ENCODE results near the gene DYNLRB1.
"Not testable (repeated sequence)": the region's sequence is repeated elsewhere in the genome, so short reads cannot be mapped to it uniquely, and the experiment has no call there.

The DYNLRB1 gene

GRCh38 chr20:34512266-34512954 lies 3.8 kb upstream of the DYNLRB1 start:
- no peak for DNase-seq

DNA sequence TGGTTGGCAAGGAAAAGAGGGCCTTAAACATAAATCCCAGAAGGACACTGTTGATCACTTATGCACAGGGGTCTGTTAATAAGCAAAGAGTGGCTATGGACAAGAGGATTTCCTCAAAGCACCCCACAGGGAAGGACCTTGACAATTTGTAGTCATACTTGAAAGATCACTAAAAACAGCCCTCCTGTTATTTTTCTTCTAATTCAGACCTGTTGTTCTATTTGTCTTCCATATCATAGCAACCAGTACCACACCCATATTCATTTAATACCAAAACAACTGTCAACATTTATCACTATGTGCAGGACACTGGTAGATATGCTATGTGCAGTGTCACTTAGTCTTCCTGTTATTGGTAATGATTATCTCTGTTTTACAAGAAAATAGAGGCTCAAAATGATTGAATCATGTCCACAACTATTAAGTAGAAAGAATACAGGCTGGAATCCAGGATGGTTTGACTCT lies 3.2 kb upstream of the DYNLRB1 start:
- DNase-seq = no peak

DNA sequence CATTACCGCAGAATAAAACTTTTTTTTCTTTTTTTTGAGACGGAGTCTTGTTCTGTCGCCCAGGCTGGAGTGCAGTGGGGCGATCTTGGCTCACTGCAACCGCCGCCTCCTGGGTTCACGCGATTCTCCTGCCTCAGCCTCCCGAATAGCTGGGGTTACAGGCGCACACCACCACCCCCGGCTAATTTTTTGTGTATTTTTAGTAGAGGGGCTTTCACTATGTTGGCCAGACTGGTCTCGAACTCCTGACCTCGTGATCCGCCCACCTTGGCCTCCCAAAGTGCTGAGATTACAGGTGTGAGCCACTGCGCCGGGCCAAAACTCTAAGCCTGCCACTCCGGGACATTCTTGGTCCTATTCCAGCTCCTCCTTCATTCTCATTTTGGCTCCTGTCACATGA lies 2.2 kb upstream of the DYNLRB1 start:
- DNase-seq = not testable (repeated sequence)

DNA sequence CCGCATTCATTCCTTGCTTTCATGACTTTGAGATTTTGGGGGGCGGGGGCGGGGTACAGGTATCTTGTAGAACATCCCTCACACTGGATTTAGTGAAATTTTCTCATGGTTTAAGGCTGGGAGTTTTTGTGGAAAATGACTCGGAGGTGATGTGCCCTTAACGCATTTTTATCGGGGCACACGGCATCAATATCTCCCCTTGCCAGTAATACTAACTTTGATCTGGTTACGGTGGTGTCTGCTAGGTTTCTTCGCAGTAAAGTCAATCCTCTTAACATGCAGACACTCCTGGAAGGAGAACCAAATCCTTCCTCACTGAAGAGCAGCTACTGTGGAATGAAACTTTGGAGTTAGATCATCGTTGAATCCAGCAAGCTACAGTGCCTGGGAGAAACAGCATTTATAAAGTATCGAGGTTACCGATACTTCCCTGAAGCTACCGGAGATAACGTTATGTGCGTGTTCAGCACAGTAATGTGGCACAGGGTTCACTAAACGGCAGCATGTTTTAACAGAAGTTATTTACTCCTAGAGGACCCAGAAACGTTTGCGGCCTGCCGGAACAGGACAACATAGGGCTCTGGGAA lies 1.2 kb upstream of the DYNLRB1 start:
- DNase-seq = no peak

DNA sequence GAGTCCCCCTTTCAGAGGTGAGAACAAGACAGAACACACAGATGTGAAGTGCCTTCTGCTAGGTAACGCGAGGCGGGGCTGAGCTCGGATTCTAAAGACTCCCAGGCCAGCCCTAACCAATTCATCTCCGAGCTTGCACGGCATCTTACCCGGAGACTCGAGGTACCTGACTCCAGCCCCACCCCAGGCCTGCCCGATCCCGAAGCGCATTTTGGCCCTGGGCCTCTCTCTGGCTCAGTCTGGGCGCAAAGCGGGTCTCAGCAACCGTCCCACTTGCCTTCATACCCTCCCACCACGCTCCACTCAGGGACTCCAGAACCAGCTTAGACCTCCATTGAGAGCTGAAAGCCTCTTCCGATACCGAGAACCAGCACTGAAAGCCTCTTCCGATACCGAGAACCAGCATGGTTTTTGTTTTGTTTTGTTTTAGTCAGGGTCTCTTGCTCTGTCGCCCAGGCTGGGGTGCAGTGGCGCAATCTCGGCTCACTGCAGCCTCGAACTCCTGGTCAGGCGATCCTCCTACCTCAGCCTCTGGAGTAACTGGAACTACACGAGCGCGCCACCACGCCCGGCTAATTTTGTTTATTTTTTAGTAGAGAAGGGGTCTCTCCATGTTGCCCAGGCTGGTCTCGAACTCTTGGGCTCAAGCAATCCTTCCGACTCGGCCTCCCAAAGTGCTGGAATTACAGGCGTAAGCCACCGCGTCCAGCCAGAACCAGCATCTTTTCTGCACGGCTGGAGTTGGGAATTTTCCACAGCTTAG lies 557 bp upstream of the DYNLRB1 start:
- peak; percentile 59 for DNase-seq

GRCh38 chr20:34517114-34517505 lies 888 bp downstream of the DYNLRB1 start:
- no peak for DNase-seq

- not testable (repeated sequence) for DNase-seq
These were observed 2.6 kb downstream of the DYNLRB1 start for GRCh38 chr20:34518863-34519262.

DNA sequence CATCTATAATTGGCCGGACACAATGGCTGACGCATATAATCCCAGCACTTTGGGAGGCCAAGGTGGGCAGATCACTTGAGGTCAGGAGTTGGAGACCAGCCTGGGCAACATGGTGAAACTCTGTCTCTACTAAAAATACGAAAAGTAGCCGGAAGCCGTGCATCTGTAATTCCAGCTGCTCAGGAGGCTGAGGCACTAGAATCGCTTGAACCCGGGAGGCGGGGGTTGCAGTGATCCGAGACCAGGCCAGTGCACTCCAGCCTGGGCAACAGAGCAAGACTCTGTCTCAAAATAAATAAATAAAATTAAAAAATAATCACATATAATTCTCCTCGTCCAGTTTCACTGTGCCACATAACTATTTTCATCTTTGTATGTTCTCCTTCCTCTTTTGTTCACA lies 3.6 kb downstream of the DYNLRB1 start:
- not testable (repeated sequence) for DNase-seq

GRCh38 chr20:34522969-34523871 lies 7.0 kb downstream of the DYNLRB1 start:
- peak; percentile 47 for DNase-seq

DNA sequence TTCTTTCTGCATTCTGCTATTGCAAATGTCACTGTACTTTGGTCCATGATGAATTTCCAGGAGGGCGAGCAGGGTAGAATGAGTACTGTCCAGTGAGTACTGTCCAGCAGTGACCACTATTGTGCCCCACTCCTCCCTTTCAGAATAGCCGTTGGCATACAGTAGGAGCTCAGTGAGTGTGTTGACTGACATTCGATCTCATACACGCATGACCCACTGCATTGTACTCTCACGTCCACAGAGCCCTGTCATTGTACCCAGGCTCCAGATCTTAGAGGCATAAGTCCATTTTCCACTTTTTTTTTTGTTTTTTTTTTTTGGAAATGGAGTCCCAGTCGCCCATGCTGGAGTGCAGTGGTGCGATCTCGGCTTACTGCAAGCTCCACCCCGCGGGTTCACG lies 8.2 kb downstream of the DYNLRB1 start:
- no peak for DNase-seq

GRCh38 chr20:34525342-34525708 lies 9.1 kb downstream of the DYNLRB1 start:
- DNase-seq = no peak

- peak; percentile 57 for DNase-seq
These were observed 9.6 kb downstream of the DYNLRB1 start for GRCh38 chr20:34525709-34526416.

DNA sequence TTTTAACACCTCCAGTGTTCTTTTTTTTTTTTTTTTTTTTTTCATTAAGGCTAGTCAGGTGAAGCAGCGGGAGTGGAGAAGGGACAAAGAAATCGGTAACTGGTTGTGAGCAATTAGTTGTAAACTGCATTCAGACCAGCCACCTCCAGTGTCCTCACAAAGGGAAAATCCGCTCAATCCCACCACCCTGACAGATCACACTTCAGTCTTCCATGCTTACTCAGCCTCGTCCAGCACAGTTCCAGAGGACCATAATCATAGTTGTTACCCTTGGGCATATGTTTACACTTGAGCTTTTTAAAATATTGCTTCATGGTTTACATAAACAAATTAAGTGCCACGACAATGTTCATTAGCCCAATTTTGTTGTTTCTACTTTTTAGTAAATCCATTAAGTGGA lies 10.2 kb downstream of the DYNLRB1 start:
- no peak for DNase-seq

- no peak for DNase-seq
These were observed 10.8 kb downstream of the DYNLRB1 start for GRCh38 chr20:34527016-34527415.

GRCh38 chr20:34528921-34529297 lies 12.7 kb downstream of the DYNLRB1 start:
- no peak for DNase-seq

DNA sequence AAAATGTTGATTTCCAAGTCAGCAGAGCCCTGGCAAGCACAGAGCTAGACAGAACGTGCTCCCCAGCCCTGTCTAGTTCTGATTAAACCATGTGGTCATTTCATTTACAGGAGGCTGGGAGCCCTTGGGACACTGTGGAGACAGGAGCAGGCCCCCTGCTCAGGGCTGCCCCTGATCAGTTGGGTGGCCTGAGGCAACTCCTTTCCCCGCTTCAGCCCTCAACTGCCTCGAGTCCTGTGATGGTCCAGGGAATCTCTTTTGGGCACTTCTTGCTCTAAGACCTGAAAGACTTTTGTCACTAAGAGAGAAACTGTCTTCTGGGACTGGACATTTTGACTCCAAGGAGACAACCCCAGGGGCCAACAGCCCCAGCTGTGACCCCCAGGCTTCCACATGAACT lies 13.5 kb downstream of the DYNLRB1 start:
- no peak for DNase-seq

GRCh38 chr20:34530342-34530741 lies 14.1 kb downstream of the DYNLRB1 start:
- no peak for DNase-seq

GRCh38 chr20:34531608-34532265 lies 15.5 kb downstream of the DYNLRB1 start:
- DNase-seq = no peak

GRCh38 chr20:34532320-34532719 lies 16.1 kb downstream of the DYNLRB1 start:
- no peak for DNase-seq

DNA sequence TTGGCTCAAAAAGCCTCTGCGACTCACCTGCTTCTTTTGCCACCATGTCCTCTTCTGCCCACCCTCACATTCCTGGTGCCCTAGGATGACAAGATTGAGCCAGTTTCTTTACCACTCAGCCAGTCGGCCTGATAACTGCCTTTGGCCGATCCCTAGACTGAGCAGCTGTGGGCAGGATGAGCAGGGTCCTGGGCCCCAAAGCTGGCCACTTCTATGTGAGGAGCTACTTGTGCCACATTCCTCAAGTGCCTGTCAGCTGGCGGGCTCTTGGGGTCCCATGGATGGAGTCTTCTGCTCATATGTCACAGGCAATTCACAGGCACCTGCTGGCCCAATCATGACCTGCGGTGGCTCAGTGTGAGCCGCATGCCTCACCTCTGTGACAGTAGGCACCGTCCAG lies 16.5 kb downstream of the DYNLRB1 start:
- DNase-seq = no peak

DNA sequence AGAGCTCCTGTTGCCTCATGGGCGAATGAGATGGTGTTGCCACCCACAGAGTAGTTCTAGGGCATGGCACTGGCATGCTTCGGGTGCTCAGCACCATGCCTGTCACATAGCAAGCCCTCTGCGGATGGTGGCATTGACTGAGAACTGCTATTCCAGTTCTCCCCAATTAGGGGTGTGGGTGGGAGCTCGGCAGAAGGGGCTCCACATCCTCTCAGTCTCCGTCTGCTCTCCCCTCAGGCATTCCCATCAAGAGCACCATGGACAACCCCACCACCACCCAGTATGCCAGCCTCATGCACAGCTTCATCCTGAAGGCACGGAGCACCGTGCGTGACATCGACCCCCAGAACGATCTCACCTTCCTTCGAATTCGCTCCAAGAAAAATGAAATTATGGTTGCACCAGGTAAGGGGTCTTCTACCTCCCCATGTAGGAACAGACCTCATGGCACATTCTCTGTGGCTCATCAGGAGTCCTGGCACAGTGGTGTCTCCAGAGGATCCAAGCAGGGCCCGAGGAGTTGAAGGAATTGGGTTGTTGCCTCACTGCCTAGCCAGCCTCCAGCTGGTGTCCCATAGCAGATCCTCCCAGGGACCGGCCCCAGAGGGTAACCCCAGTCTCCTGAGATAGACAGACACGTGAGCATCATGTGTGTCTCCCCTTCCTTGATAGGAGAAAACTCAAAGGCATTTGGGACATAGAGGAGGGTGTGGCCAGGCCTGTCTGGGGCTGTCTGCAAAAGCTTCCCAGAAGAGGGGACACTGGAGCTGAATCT lies 18.4 kb downstream of the DYNLRB1 start:
- DNase-seq = no peak
